Right atrium auricular region (tissue), 2 donors: ENCODE results near the gene DFFA. TPM values are rescaled to one million over a fixed set of nuclear protein-coding genes. Genes with fewer than 3 reads are reported as not detected.
"Not testable (repeated sequence)": the region's sequence is repeated elsewhere in the genome, so short reads cannot be mapped to it uniquely, and the experiment has no call there.

Experiments
- DNase-seq: peaks from one replicate; pipeline ENCODE4 v3.0.0-alpha.2; 2019; ENCODE audit warnings: low spot score
- H3K27ac ChIP-seq, 2 donors: fragments of 200-600 bp; sonication (generic); 1 replicate in 1 of 2; 2 replicates in 1 of 2; pipeline ENCODE4 v1.5.1; 2016 to 2019
- H3K27me3 ChIP-seq, 2 donors: fragments of 200-600 bp; sonication (generic); one replicate each; pipeline versions ENCODE4 v1.5.1 to v1.6.0; 2017 to 2019
- H3K36me3 ChIP-seq: fragments of 200-600 bp; sonication (generic); one replicate; pipeline ENCODE4 v1.5.1; 2016
- H3K4me1 ChIP-seq, 2 donors: fragments of 200-600 bp; sonication (generic); one replicate each; pipeline versions ENCODE4 v1.5.1 to v1.6.0; 2017 to 2019
- H3K4me3 ChIP-seq, 2 donors: fragments of 200-600 bp; sonication (generic); 1 replicate in 1 of 2; 2 replicates in 1 of 2; pipeline ENCODE4 v1.5.1; 2017 to 2019; ENCODE audit warnings: mild to moderate bottlenecking in 1 of 2, moderate library complexity in 1 of 2
- H3K9me3 ChIP-seq, 2 donors: fragments of 200-600 bp; sonication (generic); one replicate each; pipeline ENCODE4 v1.5.1; 2019
- CTCF ChIP-seq, 2 donors: fragments of 200-600 bp; sonication (generic); IDR thresholded peaks; one replicate each; pipeline ENCODE4 v1.5.1; 2019; ENCODE audit warnings: antibody characterized with exemption in 2 of 2
- total RNA-seq, 2 donors: library from RNA; depleted of rRNA; stranded (reverse); fragments of >200 nt; gene quantifications; one replicate each; pipeline ENCODE4 v1.1.0, GENCODE V29; 2016

Gene DFFA
- total RNA-seq, 2 donors from 2014 or later = 17.6 to 19.0 TPM

GRCh38 chr1:10507111-10507879, 35.0 kb upstream of the DFFA start:
- H3K4me1 ChIP-seq = peaks cover 0 to 35% of the 10 kb centered on the region in 2 donors
- no peaks in the 10 kb centered on the region for H3K9me3 ChIP-seq
- H3K27ac ChIP-seq = no peak overlapping the region
- H3K36me3 ChIP-seq = no peaks in the 10 kb centered on the region
- peak; percentile 68 for DNase-seq
- no peaks in the 10 kb centered on the region for H3K27me3 ChIP-seq
- no peak overlapping the region for H3K4me3 ChIP-seq
- peak; percentile 77 to 90 for TF ChIP-seq CTCF (IDR thresholded peaks at IDR 0.05)

- TF ChIP-seq CTCF (IDR thresholded peaks at IDR 0.05) = no peak
- no peak for DNase-seq
These were observed 34.3 kb upstream of the DFFA start for GRCh38 chr1:10506677-10507047.

GRCh38 chr1:10506046-10506676, 33.8 kb upstream of the DFFA start:
- not testable (repeated sequence) for H3K4me3 ChIP-seq, H3K36me3 ChIP-seq, DNase-seq, H3K27me3 ChIP-seq, H3K27ac ChIP-seq, H3K9me3 ChIP-seq
- H3K4me1 ChIP-seq = peaks cover 0 to 24% of the 10 kb centered on the region in 2 donors

More at GRCh38 chr1:10506677-10507047, 34.3 kb upstream of the DFFA start:
- Histone ChIP-seq H3K9me3 (no peaks in the 10 kb centered on the region), H3K4me1 (peaks cover 0 to 29% of the 10 kb centered on the region in 2 donors), H3K4me3 (no peak overlapping the region), H3K36me3 (no peaks in the 10 kb centered on the region), H3K27ac (no peak overlapping the region), H3K27me3 (no peaks in the 10 kb centered on the region)

- Histone ChIP-seq H3K27me3 (no peaks in the 10 kb centered on the region), H3K36me3 (no peaks in the 10 kb centered on the region), H3K9me3 (no peaks in the 10 kb centered on the region), H3K27ac (no peak overlapping the region), H3K4me1 (peaks cover 0 to 9% of the 10 kb centered on the region in 2 donors), H3K4me3 (no peak overlapping the region)
- DNase-seq = no peak
- no peak for TF ChIP-seq CTCF (IDR thresholded peaks at IDR 0.05)
These were observed 31.9 kb upstream of the DFFA start for GRCh38 chr1:10504249-10504648.

GRCh38 chr1:10502206-10502605, 29.9 kb upstream of the DFFA start:
- H3K4me3 ChIP-seq = no peak overlapping the region
- no peak for TF ChIP-seq CTCF (IDR thresholded peaks at IDR 0.05)
- H3K27me3 ChIP-seq = no peaks in the 10 kb centered on the region
- peaks cover 0 to 1% of the 10 kb centered on the region in 2 donors for H3K4me1 ChIP-seq
- no peak overlapping the region for H3K27ac ChIP-seq
- H3K36me3 ChIP-seq = no peaks in the 10 kb centered on the region
- no peaks in the 10 kb centered on the region for H3K9me3 ChIP-seq
- DNase-seq = no peak

- no peak for DNase-seq
- H3K4me3 ChIP-seq = no peak overlapping the region
- no peaks in the 10 kb centered on the region for H3K27me3 ChIP-seq
- H3K4me1 ChIP-seq = peaks cover 0 to 19% of the 10 kb centered on the region in 2 donors
- no peaks in the 10 kb centered on the region for H3K36me3 ChIP-seq
- H3K27ac ChIP-seq = no peak overlapping the region
- no peak for TF ChIP-seq CTCF (IDR thresholded peaks at IDR 0.05)
- H3K9me3 ChIP-seq = no peaks in the 10 kb centered on the region
These were observed 25.9 kb upstream of the DFFA start for GRCh38 chr1:10498231-10498630.
